ENCODE measurements around the gene SNF8.

Gene SNF8

GRCh38 chr17:48985436-48986245, 41.0 kb upstream of the SNF8 start:
- Histone ChIP-seq H3K27me3 (ENCODE audit: insufficient read depth, low read length) (no peaks in the 10 kb centered on the region), H3K36me3 (ENCODE audit: insufficient read depth, low read length) (no peaks in the 10 kb centered on the region; the same call in 1 of the 2 replicates), H3K4me1 (ENCODE audit: insufficient read depth, low read length, severe bottlenecking) (no peaks in the 10 kb centered on the region), H3K4me3 (ENCODE audit: low read depth, low read length, poor library complexity, severe bottlenecking) (no peak overlapping the region), H2AFZ (ENCODE audit: low read length) (no peak overlapping the region), H3K27ac (ENCODE audit: low read depth, low read length, poor library complexity, severe bottlenecking) (no peak overlapping the region), H3F3A (ENCODE audit: insufficient read depth, low read length) (no peaks in the 10 kb centered on the region), H4K20me1 (ENCODE audit: insufficient read depth, low read length) (no peaks in the 10 kb centered on the region), H3K79me2 (ENCODE audit: insufficient read depth, low read length) (no peaks in the 10 kb centered on the region), H3K9ac (ENCODE audit: low read length) (no peak overlapping the region), H3K9me3 (ENCODE audit: low read length) (no peaks in the 10 kb centered on the region), H3K4me2 (ENCODE audit: low read length) (no peak overlapping the region), H3K9me2 (ENCODE audit: low read depth, low read length) (no peaks in the 10 kb centered on the region)
- TF ChIP-seq EZH2 (IDR thresholded peaks at IDR 0.05; ENCODE audit: borderline replicate concordance, low read length): no peak
- no peak for TF ChIP-seq CTCF (IDR thresholded peaks at IDR 0.05; ENCODE audit: low read length)

GRCh38 chr17:48981927-48982539, 37.4 kb upstream of the SNF8 start:
- H3K9me3 ChIP-seq (ENCODE audit: low read length): no peaks in the 10 kb centered on the region
- H3K9ac ChIP-seq (ENCODE audit: low read length): no peak overlapping the region
- TF ChIP-seq EZH2 (IDR thresholded peaks at IDR 0.05; ENCODE audit: borderline replicate concordance, low read length) (no peak), CTCF (IDR thresholded peaks at IDR 0.05; ENCODE audit: low read length) (no peak)
- H3K4me1 ChIP-seq (ENCODE audit: insufficient read depth, low read length, severe bottlenecking): no peaks in the 10 kb centered on the region
- no peaks in the 10 kb centered on the region for H3K79me2 ChIP-seq (ENCODE audit: insufficient read depth, low read length)
- H3K4me3 ChIP-seq (ENCODE audit: low read depth, low read length, poor library complexity, severe bottlenecking): no peak overlapping the region
- H3K27ac ChIP-seq (ENCODE audit: low read depth, low read length, poor library complexity, severe bottlenecking): no peak overlapping the region
- no peaks in the 10 kb centered on the region; the same call in 1 of the 2 replicates for H3K36me3 ChIP-seq (ENCODE audit: insufficient read depth, low read length)
- no peak overlapping the region for H3K4me2 ChIP-seq (ENCODE audit: low read length)
- H3K27me3 ChIP-seq (ENCODE audit: insufficient read depth, low read length): no peaks in the 10 kb centered on the region
- no peak overlapping the region for H2AFZ ChIP-seq (ENCODE audit: low read length)
- H4K20me1 ChIP-seq (ENCODE audit: insufficient read depth, low read length): no peaks in the 10 kb centered on the region
- H3F3A ChIP-seq (ENCODE audit: insufficient read depth, low read length): no peaks in the 10 kb centered on the region
- no peaks in the 10 kb centered on the region for H3K9me2 ChIP-seq (ENCODE audit: low read depth, low read length)

- H3K9ac ChIP-seq (ENCODE audit: low read length): no peak overlapping the region
- no peaks in the 10 kb centered on the region for H3K79me2 ChIP-seq (ENCODE audit: insufficient read depth, low read length)
- no peaks in the 10 kb centered on the region for H4K20me1 ChIP-seq (ENCODE audit: insufficient read depth, low read length)
- H2AFZ ChIP-seq (ENCODE audit: low read length): no peak overlapping the region
- no peaks in the 10 kb centered on the region for H3K9me3 ChIP-seq (ENCODE audit: low read length)
- H3K27me3 ChIP-seq (ENCODE audit: insufficient read depth, low read length): no peaks in the 10 kb centered on the region
- H3F3A ChIP-seq (ENCODE audit: insufficient read depth, low read length): no peaks in the 10 kb centered on the region
- no peak overlapping the region for H3K27ac ChIP-seq (ENCODE audit: low read depth, low read length, poor library complexity, severe bottlenecking)
- no peak overlapping the region for H3K4me3 ChIP-seq (ENCODE audit: low read depth, low read length, poor library complexity, severe bottlenecking)
- no peaks in the 10 kb centered on the region for H3K9me2 ChIP-seq (ENCODE audit: low read depth, low read length)
- H3K36me3 ChIP-seq (ENCODE audit: insufficient read depth, low read length): no peaks in the 10 kb centered on the region
- no peak overlapping the region for H3K4me2 ChIP-seq (ENCODE audit: low read length)
- H3K4me1 ChIP-seq (ENCODE audit: insufficient read depth, low read length, severe bottlenecking): no peaks in the 10 kb centered on the region
- TF ChIP-seq EZH2 (IDR thresholded peaks at IDR 0.05; ENCODE audit: borderline replicate concordance, low read length) (no peak), CTCF (IDR thresholded peaks at IDR 0.05; ENCODE audit: low read length) (no peak)
Observed at GRCh38 chr17:48973806-48974205, 29.2 kb upstream of the SNF8 start.

Data from OCI-LY1 (cell line).